Liver (tissue), 9 donors: ENCODE data around the gene ASCL2. TPM values are rescaled to one million over a fixed set of nuclear protein-coding genes. Genes with fewer than 3 reads are reported as not detected.

Experiments used
- DNase-seq: peaks from one replicate; pipeline ENCODE4 v3.0.0-alpha.2; 2017; ENCODE audit warnings: low spot score
- H3K27ac ChIP-seq, 2 donors: one replicate each; pipeline ENCODE4 v1.7.0; 2013; ENCODE audit warnings: inconsistent platforms in 2 of 2, low read length in 2 of 2, control low read depth in 1 of 2, low read depth in 1 of 2, mild to moderate bottlenecking in 1 of 2
- H3K27me3 ChIP-seq, 4 donors: one replicate each; pipeline versions ENCODE4 v1.6.1 to v1.7.0; 2013; ENCODE audit warnings: low read length in 3 of 4, inconsistent platforms in 1 of 4, mild to moderate bottlenecking in 1 of 4, moderate library complexity in 1 of 4; ENCODE audit not compliant: control insufficient read depth in 4 of 4, insufficient read depth in 4 of 4
- H3K36me3 ChIP-seq, 4 donors: one replicate each; pipeline versions ENCODE4 v1.6.1 to v1.7.0; 2013; ENCODE audit warnings: low read length in 3 of 4, mild to moderate bottlenecking in 3 of 4, low read depth in 1 of 4, moderate library complexity in 1 of 4; ENCODE audit not compliant: control insufficient read depth in 4 of 4, insufficient read depth in 3 of 4
- H3K4me1 ChIP-seq, 4 donors: one replicate each; pipeline versions ENCODE4 v1.6.1 to v1.7.0; 2013; ENCODE audit warnings: low read length in 3 of 4, mild to moderate bottlenecking in 3 of 4, moderate library complexity in 1 of 4; ENCODE audit not compliant: control insufficient read depth in 4 of 4, insufficient read depth in 4 of 4
- H3K4me3 ChIP-seq, 3 donors: one replicate each; pipeline versions ENCODE4 v1.6.1 to v1.7.0; 2013; ENCODE audit warnings: low read length in 3 of 3, control low read depth in 1 of 3, low read depth in 1 of 3, mild to moderate bottlenecking in 1 of 3
- H3K9ac ChIP-seq, 2 donors: one replicate each; pipeline ENCODE4 v1.7.0; 2013; ENCODE audit warnings: low read length in 2 of 2, mild to moderate bottlenecking in 2 of 2, moderate library complexity in 2 of 2, control low read depth in 1 of 2, low read depth in 1 of 2
- H3K9me3 ChIP-seq, 4 donors: one replicate each; pipeline versions ENCODE4 v1.6.1 to v1.7.0; 2013; ENCODE audit warnings: low read length in 3 of 4; ENCODE audit not compliant: control insufficient read depth in 4 of 4
- EGR1 ChIP-seq, 2 donors: IDR thresholded peaks; 2 replicates each; pipeline ENCODE4 v1.6.1; 2016 to 2018; ENCODE audit warnings: antibody characterized with exemption in 2 of 2, low read depth in 2 of 2
- FOXA1 ChIP-seq: IDR thresholded peaks from 2 replicates; pipeline ENCODE4 v1.6.1; 2016; ENCODE audit warnings: antibody characterized with exemption
- FOXA2 ChIP-seq: IDR thresholded peaks from 2 replicates; pipeline ENCODE4 v1.6.1; 2016; ENCODE audit warnings: antibody characterized with exemption
- GABPA ChIP-seq, 2 donors: IDR thresholded peaks in 1 of 2; conservative IDR thresholded peaks in 1 of 2; 2 replicates each; pipeline ENCODE4 v1.6.1; 2016; ENCODE audit warnings: antibody characterized with exemption in 2 of 2, mild to moderate bottlenecking in 1 of 2, moderate library complexity in 1 of 2
- HNF4A ChIP-seq, 2 donors: conservative IDR thresholded peaks; 2 replicates each; pipeline ENCODE4 v1.6.1; 2016; ENCODE audit warnings: antibody characterized with exemption in 2 of 2, mild to moderate bottlenecking in 2 of 2
- HNF4G ChIP-seq: IDR thresholded peaks from 2 replicates; pipeline ENCODE4 v1.6.1; 2016; ENCODE audit warnings: antibody characterized with exemption
- JUND ChIP-seq, 2 donors: IDR thresholded peaks; 2 replicates each; pipeline ENCODE4 v1.6.1; 2016; ENCODE audit warnings: antibody characterized with exemption in 2 of 2
- NR2F2 ChIP-seq: IDR thresholded peaks from 2 replicates; pipeline ENCODE4 v1.6.1; 2016; ENCODE audit warnings: antibody characterized with exemption
- RAD21 ChIP-seq, 2 donors: IDR thresholded peaks; 2 replicates each; pipeline ENCODE4 v1.6.1; 2016; ENCODE audit warnings: antibody characterized with exemption in 2 of 2, mild to moderate bottlenecking in 2 of 2
- SP1 ChIP-seq: IDR thresholded peaks from 2 replicates; pipeline ENCODE4 v1.6.1; 2018; ENCODE audit warnings: antibody characterized with exemption, mild to moderate bottlenecking
- YY1 ChIP-seq: IDR thresholded peaks from 2 replicates; pipeline ENCODE4 v1.6.1; 2016; ENCODE audit warnings: antibody characterized with exemption, mild to moderate bottlenecking
- WGBS: extraction: QIAGEN DNeasy Blood & Tissue Kit; methylation state at CpG from one replicate; pipeline ENCODE4 v1.1.7; 2013; 5-methylcytosine and 5-hydroxymethylcytosine counted together
- polyA plus RNA-seq, 2 donors: library from polyadenylated mRNA; stranded (reverse) in 1 of 2; unstranded in 1 of 2; fragments of 200-250 nt in 1 of 2; fragments of >200 nt in 1 of 2; fragmentation: Nextera tagmentation in 1 of 2; extraction: Ambion mirVana in 1 of 2; gene quantifications; one replicate each; pipeline versions ENCODE4 v1.2.1 to v1.2.3, GENCODE V29; 2013 to 2015
- total RNA-seq, 2 donors: library from RNA; depleted of rRNA; stranded (reverse); fragments of >200 nt; gene quantifications; one replicate each; pipeline ENCODE4 v1.2.3, GENCODE V29; 2014
- TF ChIP-seq, protein P1 (sequence below): IDR thresholded peaks from 2 replicates; pipeline ENCODE4 v1.6.1; 2016; ENCODE audit warnings: antibody characterized with exemption
- TF ChIP-seq, protein P2 (sequence below): fragments of 150-350 bp; IDR thresholded peaks from 2 replicates; pipeline ENCODE4 v1.5.1; 2017; ENCODE audit warnings: improper control_type of control experiment, low read depth, low read length; ENCODE audit not compliant: missing input control
- TF ChIP-seq, protein P3 (sequence below): IDR thresholded peaks from 2 replicates; pipeline ENCODE4 v1.6.1; 2016; ENCODE audit warnings: antibody characterized with exemption, mild to moderate bottlenecking
- TF ChIP-seq, protein P4 (sequence below): IDR thresholded peaks from 2 replicates; pipeline ENCODE4 v1.6.1; 2016; ENCODE audit warnings: antibody characterized with exemption
- donor health status: healthy.
- donor health status: healthy.
- donor health status: healthy.
- donor health status: healthy.
- donor health status: healthy.

The ASCL2 gene
- total and polyA plus RNA-seq, 4 donors: 0.17 to 0.47 (median 0.32) TPM

- no peaks in the 10 kb centered on the region for H3K36me3 ChIP-seq
- H3K4me1 ChIP-seq: peaks cover 0 to 3% (median 0%) of the 10 kb centered on the region in 4 donors
- WGBS: 84% methylated on average over 7 of the region's 7 CpGs
- no peak overlapping the region for H3K9ac ChIP-seq
- DNase-seq: no peak
- no peak overlapping the region for H3K4me3 ChIP-seq
- H3K27ac ChIP-seq: no peak overlapping the region
- peaks cover 0 to 2% (median 0%) of the 10 kb centered on the region in 4 donors for H3K9me3 ChIP-seq
- H3K27me3 ChIP-seq: no peaks in the 10 kb centered on the region
- TF ChIP-seq GABPA (IDR thresholded peaks at IDR 0.05 in 1 of 2, conservative IDR thresholded peaks at IDR 0.05 in 1 of 2) (no peak), HNF4G (no peak), RAD21 (IDR thresholded peaks at IDR 0.05) (no peak), FOXA1 (no peak), YY1 (no peak), NR2F2 (no peak), JUND (IDR thresholded peaks at IDR 0.05) (no peak), SP1 (no peak), FOXA2 (no peak), HNF4A (conservative IDR thresholded peaks at IDR 0.05) (no peak)
- TF ChIP-seq, protein P1, sequence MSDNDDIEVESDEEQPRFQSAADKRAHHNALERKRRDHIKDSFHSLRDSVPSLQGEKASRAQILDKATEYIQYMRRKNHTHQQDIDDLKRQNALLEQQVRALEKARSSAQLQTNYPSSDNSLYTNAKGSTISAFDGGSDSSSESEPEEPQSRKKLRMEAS: no peak
- TF ChIP-seq, protein P2, sequence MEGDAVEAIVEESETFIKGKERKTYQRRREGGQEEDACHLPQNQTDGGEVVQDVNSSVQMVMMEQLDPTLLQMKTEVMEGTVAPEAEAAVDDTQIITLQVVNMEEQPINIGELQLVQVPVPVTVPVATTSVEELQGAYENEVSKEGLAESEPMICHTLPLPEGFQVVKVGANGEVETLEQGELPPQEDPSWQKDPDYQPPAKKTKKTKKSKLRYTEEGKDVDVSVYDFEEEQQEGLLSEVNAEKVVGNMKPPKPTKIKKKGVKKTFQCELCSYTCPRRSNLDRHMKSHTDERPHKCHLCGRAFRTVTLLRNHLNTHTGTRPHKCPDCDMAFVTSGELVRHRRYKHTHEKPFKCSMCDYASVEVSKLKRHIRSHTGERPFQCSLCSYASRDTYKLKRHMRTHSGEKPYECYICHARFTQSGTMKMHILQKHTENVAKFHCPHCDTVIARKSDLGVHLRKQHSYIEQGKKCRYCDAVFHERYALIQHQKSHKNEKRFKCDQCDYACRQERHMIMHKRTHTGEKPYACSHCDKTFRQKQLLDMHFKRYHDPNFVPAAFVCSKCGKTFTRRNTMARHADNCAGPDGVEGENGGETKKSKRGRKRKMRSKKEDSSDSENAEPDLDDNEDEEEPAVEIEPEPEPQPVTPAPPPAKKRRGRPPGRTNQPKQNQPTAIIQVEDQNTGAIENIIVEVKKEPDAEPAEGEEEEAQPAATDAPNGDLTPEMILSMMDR: no peak
- TF ChIP-seq, protein P3, sequence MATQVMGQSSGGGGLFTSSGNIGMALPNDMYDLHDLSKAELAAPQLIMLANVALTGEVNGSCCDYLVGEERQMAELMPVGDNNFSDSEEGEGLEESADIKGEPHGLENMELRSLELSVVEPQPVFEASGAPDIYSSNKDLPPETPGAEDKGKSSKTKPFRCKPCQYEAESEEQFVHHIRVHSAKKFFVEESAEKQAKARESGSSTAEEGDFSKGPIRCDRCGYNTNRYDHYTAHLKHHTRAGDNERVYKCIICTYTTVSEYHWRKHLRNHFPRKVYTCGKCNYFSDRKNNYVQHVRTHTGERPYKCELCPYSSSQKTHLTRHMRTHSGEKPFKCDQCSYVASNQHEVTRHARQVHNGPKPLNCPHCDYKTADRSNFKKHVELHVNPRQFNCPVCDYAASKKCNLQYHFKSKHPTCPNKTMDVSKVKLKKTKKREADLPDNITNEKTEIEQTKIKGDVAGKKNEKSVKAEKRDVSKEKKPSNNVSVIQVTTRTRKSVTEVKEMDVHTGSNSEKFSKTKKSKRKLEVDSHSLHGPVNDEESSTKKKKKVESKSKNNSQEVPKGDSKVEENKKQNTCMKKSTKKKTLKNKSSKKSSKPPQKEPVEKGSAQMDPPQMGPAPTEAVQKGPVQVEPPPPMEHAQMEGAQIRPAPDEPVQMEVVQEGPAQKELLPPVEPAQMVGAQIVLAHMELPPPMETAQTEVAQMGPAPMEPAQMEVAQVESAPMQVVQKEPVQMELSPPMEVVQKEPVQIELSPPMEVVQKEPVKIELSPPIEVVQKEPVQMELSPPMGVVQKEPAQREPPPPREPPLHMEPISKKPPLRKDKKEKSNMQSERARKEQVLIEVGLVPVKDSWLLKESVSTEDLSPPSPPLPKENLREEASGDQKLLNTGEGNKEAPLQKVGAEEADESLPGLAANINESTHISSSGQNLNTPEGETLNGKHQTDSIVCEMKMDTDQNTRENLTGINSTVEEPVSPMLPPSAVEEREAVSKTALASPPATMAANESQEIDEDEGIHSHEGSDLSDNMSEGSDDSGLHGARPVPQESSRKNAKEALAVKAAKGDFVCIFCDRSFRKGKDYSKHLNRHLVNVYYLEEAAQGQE: no peak
- TF ChIP-seq, protein P4, sequence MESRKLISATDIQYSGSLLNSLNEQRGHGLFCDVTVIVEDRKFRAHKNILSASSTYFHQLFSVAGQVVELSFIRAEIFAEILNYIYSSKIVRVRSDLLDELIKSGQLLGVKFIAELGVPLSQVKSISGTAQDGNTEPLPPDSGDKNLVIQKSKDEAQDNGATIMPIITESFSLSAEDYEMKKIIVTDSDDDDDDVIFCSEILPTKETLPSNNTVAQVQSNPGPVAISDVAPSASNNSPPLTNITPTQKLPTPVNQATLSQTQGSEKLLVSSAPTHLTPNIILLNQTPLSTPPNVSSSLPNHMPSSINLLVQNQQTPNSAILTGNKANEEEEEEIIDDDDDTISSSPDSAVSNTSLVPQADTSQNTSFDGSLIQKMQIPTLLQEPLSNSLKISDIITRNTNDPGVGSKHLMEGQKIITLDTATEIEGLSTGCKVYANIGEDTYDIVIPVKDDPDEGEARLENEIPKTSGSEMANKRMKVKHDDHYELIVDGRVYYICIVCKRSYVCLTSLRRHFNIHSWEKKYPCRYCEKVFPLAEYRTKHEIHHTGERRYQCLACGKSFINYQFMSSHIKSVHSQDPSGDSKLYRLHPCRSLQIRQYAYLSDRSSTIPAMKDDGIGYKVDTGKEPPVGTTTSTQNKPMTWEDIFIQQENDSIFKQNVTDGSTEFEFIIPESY: no peak
Observed at GRCh38 chr11:2247496-2247895, 22.9 kb downstream of the ASCL2 start.

- H3K27me3 ChIP-seq: no peaks in the 10 kb centered on the region
- 51% methylated on average over 3 of the region's 3 CpGs for WGBS
- TF ChIP-seq, protein P3: no peak
- TF ChIP-seq, protein P4: no peak
- no peak for TF ChIP-seq FOXA1
- TF ChIP-seq HNF4A (conservative IDR thresholded peaks at IDR 0.05): no peak
- no peak for TF ChIP-seq FOXA2
- TF ChIP-seq EGR1 (IDR thresholded peaks at IDR 0.05; ENCODE audit: low read depth in 2 of 2): no peak
- TF ChIP-seq, protein P2: no peak
- TF ChIP-seq NR2F2: no peak
- TF ChIP-seq SP1: no peak
- no peak for TF ChIP-seq HNF4G
- no peak for TF ChIP-seq YY1
Observed at GRCh38 chr11:2240834-2241233, 29.6 kb downstream of the ASCL2 start.

More at GRCh38 chr11:2240834-2241233, 29.6 kb downstream of the ASCL2 start:
- DNase-seq: no peak
- Histone ChIP-seq H3K4me1 (no peaks in the 10 kb centered on the region), H3K36me3 (no peaks in the 10 kb centered on the region), H3K9me3 (peaks cover 0 to 4% (median 2%) of the 10 kb centered on the region in 4 donors), H3K27ac (no peak overlapping the region), H3K9ac (no peak overlapping the region), H3K4me3 (no peak overlapping the region)
